ENCODE measurements around the gene YIPF2.

GRCh38 chr19:10968527-10969135 lies 40.2 kb upstream of the YIPF2 start:
- TF ChIP-seq CTCF (IDR thresholded peaks at IDR 0.05; ENCODE audit: insufficient read depth, low read length) = no peak
- no peak for TF ChIP-seq REST (IDR thresholded peaks at IDR 0.05; ENCODE audit: insufficient replicate concordance, low read depth)

Data from HL-60 (cell line).